ENCODE data around the gene SERTAD4.

The SERTAD4 gene

DNA sequence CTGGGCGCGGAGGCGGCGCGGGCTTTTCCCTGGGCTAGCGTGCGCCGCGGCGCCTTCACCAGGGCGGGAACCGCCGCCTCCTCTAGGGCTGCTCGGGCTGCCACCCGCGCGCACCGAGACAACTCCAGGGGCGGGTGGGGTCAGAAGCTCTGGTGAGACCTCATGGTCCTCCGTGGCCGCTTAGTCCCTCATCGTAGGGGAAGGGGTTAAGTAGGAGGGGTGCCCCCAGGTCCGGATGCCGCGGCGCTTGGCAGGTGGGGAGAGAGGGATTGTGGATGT, 559 bp downstream of the SERTAD4 start:
- DNase-seq (ENCODE audit: low spot score) = peak; percentile 25

DNA sequence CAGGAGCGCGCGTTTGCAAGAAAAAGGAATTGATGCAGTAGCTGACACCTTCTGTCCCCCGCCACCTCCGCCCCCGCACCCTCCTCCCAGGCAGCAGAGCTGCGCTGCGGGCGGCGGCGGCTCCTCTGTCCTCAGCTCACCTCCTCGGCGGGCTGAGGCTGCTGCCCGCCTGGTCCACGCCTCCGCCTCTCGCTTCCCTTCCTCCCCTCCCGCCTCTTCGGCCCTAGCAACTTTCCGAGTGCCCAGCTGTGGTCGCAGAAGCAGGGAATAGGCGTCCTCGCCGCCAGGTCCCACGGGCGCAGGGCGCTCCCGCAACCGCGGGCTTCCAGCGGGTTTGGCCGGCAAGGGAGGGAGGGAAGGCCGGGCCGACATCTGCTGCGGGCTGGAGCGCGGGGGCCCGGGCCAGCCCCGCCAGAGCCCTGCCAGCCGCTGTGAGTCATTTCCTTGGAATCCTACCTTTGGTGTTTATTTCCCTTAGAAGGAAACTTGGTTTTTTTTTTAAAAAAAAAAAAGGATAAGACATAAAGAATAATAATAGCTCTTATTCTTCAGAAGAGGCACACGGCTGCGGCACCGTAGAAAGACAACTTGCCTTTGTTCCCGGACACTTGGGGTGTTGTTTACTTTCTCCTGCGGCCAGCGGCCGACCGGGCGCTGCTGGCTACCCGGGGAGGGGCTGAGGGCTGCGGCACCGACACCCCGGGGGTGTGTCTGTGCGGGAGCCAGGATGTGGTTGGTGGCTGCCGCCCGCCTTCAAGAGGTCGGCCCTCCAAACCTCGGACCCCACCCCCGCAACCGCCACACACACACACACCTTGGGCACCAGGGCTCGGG, 1.1 kb downstream of the SERTAD4 start:
- peak; percentile 85 for DNase-seq (ENCODE audit: low spot score)

DNA sequence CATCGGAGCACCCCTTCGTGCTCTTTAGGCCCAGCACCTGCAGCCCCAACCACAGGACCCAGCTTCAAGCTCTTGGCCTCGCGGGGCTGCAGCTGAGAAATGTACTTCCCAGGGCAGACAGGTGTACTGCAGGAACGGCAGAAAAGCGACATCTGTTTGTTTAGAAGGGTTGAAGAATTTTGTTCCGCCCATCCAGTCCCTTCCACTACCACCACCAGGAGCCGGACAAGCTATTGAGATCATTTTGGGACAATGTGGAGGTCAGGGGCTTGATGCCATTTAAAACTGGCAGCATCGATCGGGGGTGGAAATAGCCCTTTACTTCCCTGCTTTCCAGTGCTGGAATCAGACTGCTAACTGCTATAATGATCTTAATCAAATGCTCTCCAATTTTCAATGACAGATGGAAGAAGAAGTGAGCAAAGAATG, 1.7 kb downstream of the SERTAD4 start:
- DNase-seq (ENCODE audit: low spot score) = no peak

DNA sequence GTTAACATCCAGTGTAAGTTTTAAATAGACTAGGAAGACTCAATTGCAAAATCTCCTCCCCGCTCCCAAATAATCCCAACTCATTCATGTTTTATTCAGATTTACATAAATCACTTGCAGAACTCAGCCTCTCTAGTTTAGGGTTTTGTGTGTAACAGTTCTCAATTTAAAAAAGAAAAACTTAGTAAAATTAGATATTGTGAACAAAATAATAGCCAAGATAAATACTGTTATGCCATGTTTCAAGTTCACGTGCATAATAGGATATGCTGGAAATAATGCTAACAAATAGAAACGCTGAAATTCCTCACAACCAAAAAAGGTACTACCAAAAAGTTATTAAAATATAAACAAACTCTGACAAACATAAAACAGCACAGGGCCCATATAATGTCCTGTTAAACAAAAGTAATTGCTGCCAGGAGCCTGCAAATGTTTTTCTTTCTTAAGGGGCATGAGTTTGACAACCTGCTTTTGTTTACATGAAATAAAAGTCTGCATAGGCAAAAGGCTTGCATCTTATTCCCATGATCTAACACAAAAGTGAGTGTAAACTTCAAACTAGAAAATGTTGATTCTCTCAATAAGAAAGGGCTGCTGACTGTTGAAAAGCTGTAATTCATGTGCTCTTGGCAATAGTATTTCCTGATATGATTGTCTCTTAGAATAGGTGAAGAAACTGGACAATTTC, 2.9 kb downstream of the SERTAD4 start:
- peak; percentile 36 for DNase-seq (ENCODE audit: low spot score)

DNA sequence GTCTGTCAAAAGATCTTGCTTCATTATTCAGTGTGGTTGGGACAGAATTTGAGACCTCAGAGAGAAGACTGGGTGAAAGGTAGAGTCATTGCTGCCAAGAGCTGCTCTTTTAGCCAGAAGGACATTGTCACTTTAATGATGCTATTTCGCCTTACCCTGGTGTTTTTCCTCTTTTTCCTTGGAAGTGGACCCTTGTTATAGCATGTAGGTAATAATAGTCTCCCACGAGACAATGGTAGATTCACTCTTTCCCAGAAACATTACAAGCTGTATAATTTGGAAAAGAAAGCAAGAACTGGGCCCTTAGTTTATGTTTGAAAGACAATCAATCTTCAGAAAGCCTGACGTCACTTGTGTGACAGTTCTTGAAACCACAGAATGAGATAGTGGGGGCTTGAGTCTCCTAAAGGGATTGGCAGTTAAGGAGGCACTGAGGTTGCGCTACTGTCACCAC, 3.8 kb downstream of the SERTAD4 start:
- peak; percentile 59 for DNase-seq (ENCODE audit: low spot score)

DNA sequence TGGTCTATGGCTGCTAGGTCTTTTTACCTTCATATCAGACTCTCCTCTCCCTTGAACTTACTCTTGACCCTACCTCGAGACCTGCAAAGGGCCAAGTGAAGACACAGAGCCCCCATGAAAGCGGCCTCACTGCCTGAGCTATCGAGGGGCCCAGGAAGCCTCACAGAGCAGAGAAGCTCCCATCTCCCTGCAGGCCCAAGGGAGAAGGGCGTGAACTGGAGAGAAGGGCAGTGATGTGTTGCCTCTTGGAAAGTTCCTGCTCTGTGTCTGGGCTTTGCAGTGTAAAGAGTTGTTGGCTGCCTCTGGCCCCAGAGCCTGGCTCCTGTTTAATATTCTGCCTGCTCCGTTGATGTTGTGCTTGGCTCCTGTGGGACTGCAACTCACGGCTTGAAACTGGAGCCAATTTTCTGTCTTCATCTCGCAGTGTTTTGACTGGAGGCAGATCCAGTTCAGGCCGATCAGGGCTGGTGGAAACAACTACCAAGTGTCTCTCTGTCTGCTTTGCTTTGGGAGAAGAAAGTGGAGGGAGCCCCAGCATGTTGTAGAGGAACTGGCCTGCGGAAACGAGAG, 4.3 kb downstream of the SERTAD4 start:
- peak; percentile 89 for DNase-seq (ENCODE audit: low spot score)

DNA sequence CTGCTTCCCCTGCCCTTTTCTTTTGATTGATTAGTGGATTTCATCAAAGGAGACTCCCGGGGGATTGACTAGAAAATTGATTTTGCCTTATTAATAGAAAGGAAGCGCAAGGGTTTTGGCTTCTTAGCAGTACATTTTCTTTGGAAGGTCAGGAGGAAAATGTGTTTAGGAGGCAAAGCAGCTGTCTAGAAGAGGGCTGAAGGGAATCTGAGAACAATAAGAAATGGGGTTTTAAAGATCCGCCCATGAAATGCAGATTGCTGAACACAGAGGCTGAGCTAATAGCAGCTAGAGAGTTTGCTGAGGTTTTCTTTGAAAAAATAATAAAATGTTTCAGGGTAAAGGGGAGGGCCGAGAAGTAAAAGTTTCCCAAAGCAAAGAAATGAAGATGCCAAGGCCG, 4.9 kb downstream of the SERTAD4 start:
- DNase-seq (ENCODE audit: low spot score) = peak; percentile 45

DNA sequence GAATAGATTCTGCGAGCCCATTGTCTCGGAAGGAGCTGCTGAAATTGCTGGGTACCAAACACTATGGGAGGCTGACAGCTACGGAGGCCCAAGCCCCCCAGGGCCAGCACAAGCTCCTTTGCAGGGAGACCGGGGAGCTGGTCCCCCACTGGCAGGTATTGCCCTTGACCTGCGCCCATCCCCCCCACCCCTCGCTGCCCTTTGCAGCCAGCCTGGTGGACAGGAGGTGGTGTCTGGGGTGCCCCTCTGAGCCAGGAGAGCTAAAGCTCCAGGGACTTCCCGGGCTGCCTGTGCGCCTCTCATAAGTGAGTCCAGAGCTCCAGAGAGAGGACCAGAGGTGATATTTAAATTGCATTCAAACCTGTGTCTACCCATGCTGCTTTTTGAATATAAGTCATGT, 5.4 kb downstream of the SERTAD4 start:
- no peak for DNase-seq (ENCODE audit: low spot score)

DNA sequence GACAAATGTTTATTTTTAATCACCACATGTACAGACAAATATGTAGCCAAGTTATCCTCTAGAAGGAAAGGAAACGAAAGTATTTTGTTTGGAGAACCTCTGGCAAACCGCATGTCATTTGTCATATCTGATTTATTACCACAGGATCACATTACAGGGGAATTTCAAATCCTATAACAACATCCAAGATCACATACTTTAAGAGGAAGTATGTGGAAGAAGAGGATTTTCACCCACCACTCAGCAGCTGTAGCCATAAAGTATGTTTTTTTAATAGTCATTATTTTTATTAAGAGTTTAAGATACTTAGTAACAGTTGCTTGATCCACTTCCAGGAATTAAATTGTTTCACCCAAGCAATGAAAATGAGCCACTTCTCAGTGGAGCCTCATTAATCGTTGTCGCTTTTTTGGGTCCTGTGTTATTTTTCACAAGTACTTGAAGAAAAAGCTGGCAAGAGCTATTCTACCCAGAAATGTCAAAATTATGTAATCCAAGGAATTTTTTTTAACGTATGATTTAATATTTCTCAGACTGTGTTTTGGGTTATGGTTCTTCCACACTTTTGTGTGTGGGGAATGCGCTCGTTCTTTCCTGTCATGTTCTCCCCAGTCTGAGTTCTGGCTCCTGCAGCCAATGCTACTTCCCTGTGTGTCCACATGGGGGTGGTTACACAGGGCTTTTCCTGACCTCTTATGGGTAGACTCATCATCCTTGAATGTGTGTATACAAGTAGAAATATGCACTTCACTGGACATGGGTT, 6.9 kb downstream of the SERTAD4 start:
- peak; percentile 85 for DNase-seq (ENCODE audit: low spot score)

DNA sequence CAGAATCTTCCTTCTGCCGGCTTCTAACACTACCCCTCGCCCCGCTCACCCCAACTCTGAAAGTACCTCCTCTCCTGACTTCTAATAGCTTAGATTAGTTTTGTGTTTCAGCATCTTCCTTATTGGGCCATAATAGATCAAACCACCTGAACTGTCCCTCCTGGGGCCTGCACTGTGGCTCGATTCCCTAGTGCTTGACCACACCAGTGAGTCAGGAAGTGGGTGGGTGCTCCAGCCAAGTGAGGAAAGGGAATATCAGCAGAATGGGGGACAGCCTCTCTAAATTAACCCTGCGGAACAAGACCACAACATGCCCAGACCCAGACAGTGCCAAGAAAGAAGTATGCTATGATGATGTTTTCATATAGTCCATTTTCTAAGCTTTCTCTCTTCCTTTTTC, 8.5 kb downstream of the SERTAD4 start:
- no peak for DNase-seq (ENCODE audit: low spot score)

DNA sequence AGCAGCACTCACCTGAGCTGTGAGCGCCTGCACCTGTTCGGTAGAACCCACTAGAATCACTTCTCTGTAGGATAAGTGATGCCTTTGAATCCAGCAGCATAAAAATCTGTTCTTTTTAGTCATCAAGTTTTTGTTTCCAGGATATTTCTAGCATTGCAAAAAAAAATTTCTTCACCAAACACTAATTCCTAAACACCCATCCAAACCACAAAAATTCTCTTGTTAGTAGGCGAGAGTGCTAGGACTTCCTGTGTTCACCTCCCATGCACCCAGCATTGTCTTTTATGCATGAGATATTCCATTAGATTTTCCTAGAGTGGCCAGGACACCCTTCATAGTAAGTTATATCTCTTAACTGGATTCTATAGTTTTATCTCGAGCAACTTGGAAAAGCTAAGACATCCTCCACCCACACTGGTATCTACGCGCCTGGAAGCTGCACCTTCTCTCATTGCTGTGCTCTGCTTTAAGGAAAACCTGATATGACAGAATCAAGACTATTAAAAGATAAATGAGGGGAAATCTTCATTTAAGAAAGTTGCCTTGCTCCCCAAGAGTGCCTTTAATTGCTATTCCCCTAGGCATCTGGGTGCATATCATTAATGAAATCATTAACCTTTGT, 12.3 kb downstream of the SERTAD4 start:
- no peak for DNase-seq (ENCODE audit: low spot score)

DNA sequence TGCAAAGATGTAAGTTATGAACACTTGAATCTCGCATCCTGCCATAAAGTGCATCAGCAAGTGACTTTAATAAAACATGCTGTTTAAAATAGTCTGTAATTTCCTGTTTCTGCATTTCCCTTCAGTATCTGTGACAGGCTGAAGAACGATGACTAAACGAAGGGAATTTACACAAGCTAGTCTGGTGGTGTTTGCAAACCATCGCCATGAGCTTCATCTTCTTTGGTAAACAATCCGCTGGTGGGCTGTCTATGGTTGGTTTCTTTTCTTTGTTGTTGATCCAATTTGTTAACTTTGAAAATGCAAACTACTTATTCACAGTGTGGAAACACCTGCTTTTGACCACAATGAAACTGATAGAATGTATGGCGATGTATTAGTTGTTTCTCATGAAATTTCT, 13.9 kb downstream of the SERTAD4 start:
- DNase-seq (ENCODE audit: low spot score) = no peak

DNA sequence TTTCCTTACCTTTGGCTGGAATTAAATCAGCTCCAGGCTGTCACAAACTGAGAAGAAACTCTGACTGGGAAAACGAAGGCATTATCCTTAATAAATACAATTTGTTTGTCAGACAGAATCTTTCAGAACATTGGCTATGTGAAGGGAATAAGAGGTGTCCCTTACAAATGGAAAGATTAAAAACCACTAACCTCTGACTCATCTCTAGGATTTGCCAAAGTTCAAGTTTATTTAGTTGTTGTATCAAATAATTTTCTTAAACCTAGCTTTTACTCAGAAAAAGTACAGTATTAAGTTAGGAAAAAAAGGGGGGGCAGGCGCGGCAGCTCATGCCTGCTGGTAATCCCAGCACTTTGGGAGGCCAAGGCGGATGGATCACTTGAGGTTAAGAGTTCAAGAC, 15.7 kb downstream of the SERTAD4 start:
- DNase-seq (ENCODE audit: low spot score) = no peak

DNA sequence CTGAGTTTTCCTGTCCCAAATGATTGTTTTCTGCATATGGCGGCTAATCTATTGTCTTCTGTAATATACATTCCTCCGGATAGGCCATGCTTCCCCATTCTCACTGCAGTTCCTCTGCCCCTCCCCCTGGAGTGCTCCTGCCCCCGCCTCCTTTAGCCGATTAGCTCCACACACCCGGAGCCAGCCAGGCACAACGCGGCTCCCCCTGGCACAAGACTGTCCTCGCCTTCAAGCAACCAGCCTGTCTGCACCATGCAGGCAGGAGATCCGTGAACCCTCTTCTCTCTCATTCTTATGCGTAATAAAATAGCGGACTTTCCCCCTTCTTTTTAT, 18.0 kb downstream of the SERTAD4 start:
- peak; percentile 76 for DNase-seq (ENCODE audit: low spot score)

DNA sequence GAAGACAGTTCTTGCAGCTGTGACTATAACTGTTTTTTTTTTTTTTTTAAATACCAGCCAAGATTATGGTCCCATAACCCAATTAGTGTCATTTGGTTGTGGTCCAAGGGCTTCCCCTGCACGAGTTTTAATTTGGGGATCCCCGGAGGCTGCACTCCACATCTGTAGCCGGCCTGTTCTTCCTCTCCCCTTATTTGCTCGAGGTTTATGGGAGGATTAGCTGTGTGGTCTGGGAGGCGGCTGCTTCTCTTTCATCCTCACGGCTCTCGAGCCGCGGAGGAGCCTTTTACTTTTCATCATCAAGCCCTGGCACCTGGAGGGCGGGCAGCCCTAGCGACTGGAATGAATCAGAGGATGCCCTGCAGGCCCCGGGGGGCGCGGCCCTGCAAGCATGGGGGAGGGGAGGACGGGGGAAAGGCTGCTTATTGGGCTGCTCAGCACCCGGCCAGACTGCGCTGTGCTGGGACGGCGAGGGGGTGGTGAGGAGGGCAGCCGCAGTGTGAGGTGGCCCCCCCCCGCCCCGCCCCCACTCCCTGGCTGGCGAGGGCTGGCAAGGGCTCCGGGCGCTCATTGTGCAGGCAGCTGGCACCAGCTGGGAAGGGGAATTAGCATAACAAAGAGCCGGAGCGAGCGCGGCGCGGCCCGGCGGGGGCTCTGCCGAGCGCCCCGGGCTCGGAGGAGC, 18.5 kb downstream of the SERTAD4 start:
- peak; percentile 85 for DNase-seq (ENCODE audit: low spot score)

DNA sequence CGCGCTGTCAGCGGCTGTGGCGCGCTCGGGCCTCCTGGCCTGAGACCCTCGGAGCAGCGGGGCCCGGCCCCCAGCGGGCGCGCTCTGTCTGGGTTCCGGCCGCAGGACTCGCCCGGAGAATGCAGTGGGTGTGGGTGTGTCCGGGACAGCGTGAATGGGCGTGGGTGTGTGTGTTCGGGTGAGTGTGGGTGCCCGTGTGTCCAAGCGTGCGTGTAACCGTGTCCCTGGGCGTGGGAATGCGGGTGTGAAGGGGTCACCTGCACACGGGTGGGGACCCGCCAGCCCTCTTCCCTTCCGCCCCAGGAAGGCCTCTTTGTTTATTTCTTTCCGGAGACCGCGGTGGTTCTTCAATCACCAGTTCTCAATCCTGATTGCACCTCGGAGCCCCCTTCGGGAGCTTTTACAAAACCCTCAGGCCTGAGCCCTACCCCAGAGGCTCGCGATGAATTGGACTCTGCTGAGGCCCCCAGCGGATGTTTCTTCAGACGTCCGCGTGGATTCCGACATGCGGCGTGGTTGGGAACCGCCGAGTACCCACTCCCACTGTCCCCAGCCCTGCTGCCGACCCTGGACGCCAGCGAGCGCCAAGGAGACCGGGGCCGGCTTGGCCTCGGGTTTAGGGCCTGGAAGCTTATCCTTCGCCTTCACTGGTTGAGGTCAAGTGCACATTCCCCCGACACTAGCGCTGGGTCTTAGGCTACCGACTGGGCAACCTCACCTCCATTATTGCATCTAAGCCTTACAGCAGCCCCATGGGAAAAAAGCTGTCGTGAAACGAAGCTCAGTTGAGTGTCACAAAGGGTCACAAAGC, 19.3 kb downstream of the SERTAD4 start:
- DNase-seq (ENCODE audit: low spot score) = no peak

DNA sequence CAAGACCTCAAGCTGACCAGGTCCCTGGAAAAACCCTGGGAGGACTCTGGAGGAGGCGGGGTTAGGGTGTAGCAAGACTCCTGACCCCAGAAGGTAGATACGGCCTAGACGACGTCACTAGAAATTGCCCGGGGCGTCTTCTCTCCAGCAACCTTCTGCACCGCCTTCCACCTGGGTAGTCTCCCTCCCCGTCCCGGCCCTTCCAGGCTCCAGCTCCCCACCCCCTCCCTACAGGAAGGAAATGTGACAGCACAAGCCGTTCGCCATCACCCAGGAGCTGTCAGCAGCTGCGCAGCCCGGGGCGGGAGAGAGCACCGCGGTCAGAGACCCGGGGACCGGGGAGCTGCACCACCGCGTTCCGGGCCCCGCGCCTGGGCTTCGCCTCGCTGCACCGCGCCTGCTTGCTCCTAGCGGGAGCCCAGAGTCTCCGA, 20.0 kb downstream of the SERTAD4 start:
- no peak for DNase-seq (ENCODE audit: low spot score)

DNA sequence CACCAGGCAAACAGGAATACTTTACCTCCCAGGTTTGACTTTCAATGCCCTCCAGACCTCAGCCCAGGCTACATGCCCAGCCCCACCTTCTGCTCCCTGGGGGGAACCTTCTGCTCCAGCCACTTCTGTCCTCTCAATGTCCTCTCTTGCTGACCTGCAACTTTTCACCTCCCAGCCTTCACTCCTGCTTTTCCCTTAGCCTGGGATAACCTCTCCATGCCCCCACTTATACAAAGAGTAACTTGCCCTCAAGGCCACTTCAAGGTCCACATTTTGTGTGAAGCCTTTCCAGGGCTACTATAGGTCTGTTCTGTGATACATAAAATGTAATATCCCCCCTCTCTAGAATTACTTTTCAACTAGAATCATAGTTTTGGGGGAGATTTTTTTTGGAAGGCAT, 21.7 kb downstream of the SERTAD4 start:
- no peak for DNase-seq (ENCODE audit: low spot score)

DNA sequence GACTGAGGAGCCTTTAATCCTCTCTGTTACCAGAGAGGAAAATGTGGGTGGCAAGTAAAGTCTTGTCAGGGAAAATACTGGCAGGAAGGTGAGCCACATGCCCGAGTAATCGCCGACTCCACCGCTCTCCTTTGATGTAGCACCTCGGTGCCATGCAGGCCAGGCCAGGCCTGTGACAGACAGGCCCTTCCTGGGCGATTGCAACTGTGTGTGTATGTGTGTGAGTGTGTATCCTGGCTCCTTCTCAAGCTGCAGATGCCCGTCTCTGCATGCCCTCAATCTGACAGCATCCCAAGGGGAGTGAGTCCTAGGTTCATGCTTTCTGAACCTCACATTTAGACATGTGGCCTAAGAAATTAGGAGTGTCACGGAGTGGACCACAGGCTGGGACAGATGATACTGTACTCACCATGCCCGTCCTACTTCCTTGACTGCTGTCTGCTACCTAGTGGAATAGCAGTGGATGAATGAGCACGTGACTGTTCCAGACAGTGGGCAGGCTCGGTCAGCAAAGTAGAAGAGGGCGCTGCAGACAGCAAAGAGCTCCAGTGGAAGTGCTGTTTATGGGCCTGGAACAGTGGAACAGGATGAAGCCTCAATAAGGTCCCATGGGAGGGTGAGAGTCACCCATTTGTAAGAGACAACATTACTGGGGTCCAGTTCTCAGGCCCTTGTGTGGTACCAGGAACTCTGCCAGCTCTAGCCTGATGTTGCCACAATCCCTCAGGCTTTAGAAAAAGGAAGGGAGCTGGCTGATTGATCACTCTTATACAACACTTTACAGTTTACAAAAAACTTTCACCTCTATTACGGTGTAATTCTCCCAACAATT, 25.3 kb downstream of the SERTAD4 start:
- peak; percentile 30 for DNase-seq (ENCODE audit: low spot score)

DNA sequence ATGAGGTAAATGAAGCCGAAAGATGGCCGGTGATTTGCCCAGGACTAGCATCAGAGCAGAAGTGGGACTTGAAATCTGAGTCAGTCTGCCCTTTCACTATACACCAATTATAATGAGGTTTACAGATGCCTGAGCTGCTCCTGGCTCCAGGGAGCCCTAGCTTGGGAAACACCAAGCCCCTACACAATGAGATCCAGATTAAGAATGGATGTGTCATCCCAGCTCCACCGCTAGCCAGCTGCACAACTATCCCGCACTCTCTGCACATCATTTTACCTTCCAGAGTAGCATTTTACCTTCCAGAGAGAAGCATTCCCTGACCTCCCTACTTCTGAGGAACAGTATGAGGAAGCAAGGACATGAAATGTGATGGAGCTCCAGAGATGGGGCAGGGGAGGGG, 27.0 kb downstream of the SERTAD4 start:
- no peak for DNase-seq (ENCODE audit: low spot score)

Measured in pons (tissue), 1 donor.